H9 (cell line): Measurements from ENCODE around the gene NRG2. TPM values are rescaled to one million over a fixed set of nuclear protein-coding genes. Genes with fewer than 3 reads are reported as not detected.

Experiments
- DNase-seq: peaks from one replicate; pipeline ENCODE4 v3.0.0-alpha.2; 2017
- H2AFZ ChIP-seq: one replicate; pipeline ENCODE4 v1.6.1; 2013; ENCODE audit warnings: mild to moderate bottlenecking, low read length, control low read depth, moderate library complexity
- H2AK5ac ChIP-seq: 2 replicates; pipeline ENCODE4 v1.6.1; 2013; ENCODE audit warnings: low read length, control low read depth, mixed read lengths; ENCODE audit not compliant: insufficient read length
- H2BK120ac ChIP-seq: one replicate; pipeline ENCODE4 v1.6.1; 2013; ENCODE audit warnings: low read depth, mild to moderate bottlenecking, low read length, control low read depth, inconsistent platforms; ENCODE audit not compliant: poor library complexity, severe bottlenecking
- H2BK12ac ChIP-seq: 2 replicates; pipeline ENCODE4 v1.6.1; 2013; ENCODE audit warnings: low read length, control low read depth, mixed read lengths, low read depth; ENCODE audit not compliant: insufficient read length
- H2BK15ac ChIP-seq: 2 replicates; pipeline ENCODE4 v1.6.1; 2013; ENCODE audit warnings: low read depth, low read length, control low read depth
- H2BK20ac ChIP-seq: one replicate; pipeline ENCODE4 v1.6.1; 2013; ENCODE audit warnings: low read depth, mild to moderate bottlenecking, low read length, control low read depth, inconsistent platforms; ENCODE audit not compliant: poor library complexity, severe bottlenecking
- H2BK5ac ChIP-seq: 2 replicates; pipeline ENCODE4 v1.6.1; 2013; ENCODE audit warnings: low read length, control low read depth, mixed read lengths; ENCODE audit not compliant: insufficient read length
- H3K14ac ChIP-seq: 2 replicates; pipeline ENCODE4 v1.6.1; 2013; ENCODE audit warnings: low read length, control low read depth; ENCODE audit not compliant: insufficient read depth
- H3K18ac ChIP-seq: 2 replicates; pipeline ENCODE4 v1.6.1; 2013; ENCODE audit warnings: low read depth, mild to moderate bottlenecking, mixed read lengths, low read length, control low read depth; ENCODE audit not compliant: insufficient read length
- H3K23ac ChIP-seq: 2 replicates; pipeline ENCODE4 v1.6.1; 2013; ENCODE audit warnings: low read length, control low read depth, mixed read lengths, low read depth; ENCODE audit not compliant: insufficient read length
- H3K23me2 ChIP-seq: 2 replicates; pipeline ENCODE4 v1.6.1; 2013; ENCODE audit warnings: low read depth, mild to moderate bottlenecking, mixed read lengths, low read length, control low read depth; ENCODE audit not compliant: insufficient read length, poor library complexity, severe bottlenecking
- H3K27ac ChIP-seq: 2 replicates; pipeline ENCODE4 v1.5.1; 2013; ENCODE audit warnings: low read length, control low read depth, mixed read lengths, low read depth; ENCODE audit not compliant: insufficient read length
- H3K27me3 ChIP-seq: 2 replicates; pipeline ENCODE4 v1.6.1; 2013; ENCODE audit warnings: low read length, control low read depth, inconsistent platforms; ENCODE audit not compliant: insufficient read depth
- H3K4ac ChIP-seq: 2 replicates; pipeline ENCODE4 v1.6.1; 2013; ENCODE audit warnings: low read depth, mild to moderate bottlenecking, control low read depth, inconsistent platforms, low read length, moderate library complexity
- H3K4me1 ChIP-seq: 2 replicates; pipeline ENCODE4 v1.6.1; 2013; ENCODE audit warnings: low read length, control low read depth, inconsistent platforms; ENCODE audit not compliant: insufficient read depth
- H3K4me2 ChIP-seq: 2 replicates; pipeline ENCODE4 v1.6.1; 2013; ENCODE audit warnings: low read length, control low read depth, mixed read lengths; ENCODE audit not compliant: insufficient read length, insufficient read depth
- H3K56ac ChIP-seq: 2 replicates; pipeline ENCODE4 v1.6.1; 2013; ENCODE audit warnings: low read depth, mild to moderate bottlenecking, mixed read lengths, low read length, control low read depth; ENCODE audit not compliant: insufficient read length
- H3K79me1 ChIP-seq: 2 replicates; pipeline ENCODE4 v1.6.1; 2013; ENCODE audit warnings: low read depth, mild to moderate bottlenecking, moderate library complexity, low read length, control low read depth, inconsistent platforms; ENCODE audit not compliant: insufficient read depth, poor library complexity, severe bottlenecking
- H3K79me2 ChIP-seq: 2 replicates; pipeline ENCODE4 v1.6.1; 2013; ENCODE audit warnings: low read length, control low read depth, inconsistent platforms; ENCODE audit not compliant: insufficient read depth
- H3K9ac ChIP-seq: 2 replicates; pipeline ENCODE4 v1.6.1; 2013; ENCODE audit warnings: low read length, control low read depth, mixed read lengths; ENCODE audit not compliant: insufficient read length; ENCODE audit errors: extremely low read depth
- H3K9me3 ChIP-seq: one replicate; pipeline ENCODE4 v1.6.1; 2013; ENCODE audit warnings: low read depth, low read length, inconsistent platforms; ENCODE audit not compliant: control insufficient read depth
- H3T11ph ChIP-seq: one replicate; pipeline ENCODE4 v1.6.1; 2013; ENCODE audit warnings: mild to moderate bottlenecking, low read length, control low read depth, inconsistent platforms
- H4K20me1 ChIP-seq: one replicate; pipeline ENCODE4 v1.6.1; 2013; ENCODE audit not compliant: control insufficient read depth, insufficient read length, insufficient read depth
- H4K5ac ChIP-seq: 2 replicates; pipeline ENCODE4 v1.6.1; 2013; ENCODE audit warnings: low read depth, mild to moderate bottlenecking, mixed read lengths, low read length, control low read depth; ENCODE audit not compliant: insufficient read length
- H4K8ac ChIP-seq: replicated peaks from 2 replicates; pipeline ENCODE4 v1.6.1; 2013; ENCODE audit warnings: low read length, control low read depth, mixed read lengths, low read depth; ENCODE audit not compliant: insufficient read length
- H4K91ac ChIP-seq: 2 replicates; pipeline ENCODE4 v1.6.1; 2013; ENCODE audit warnings: low read depth, mild to moderate bottlenecking, moderate library complexity, mixed read lengths, low read length, control low read depth; ENCODE audit not compliant: insufficient read length
- H3K27ac Mint-ChIP-seq, 3 experiments: 2 replicates in 2 of 3; 3 replicates in 1 of 3; pipeline ENCODE4 v1.8.0; 2020 to 2021; ENCODE audit warnings: mixed read lengths in 3 of 3, mild to moderate bottlenecking in 1 of 3, moderate library complexity in 1 of 3
- H3K27me3 Mint-ChIP-seq: 2 replicates; pipeline ENCODE4 v1.8.0; 2021; ENCODE audit warnings: low read depth, mild to moderate bottlenecking, moderate library complexity, mixed read lengths
- H3K36me3 Mint-ChIP-seq, 3 experiments: 2 replicates in 2 of 3; 3 replicates in 1 of 3; pipeline ENCODE4 v1.8.0; 2020 to 2021; ENCODE audit warnings: low read depth in 3 of 3, mixed read lengths in 3 of 3; ENCODE audit not compliant: insufficient read depth in 1 of 3
- H3K4me1 Mint-ChIP-seq, 2 experiments: 2 replicates each; pipeline ENCODE4 v1.8.0; 2020; ENCODE audit warnings: mixed read lengths in 2 of 2
- H3K4me3 Mint-ChIP-seq, 2 experiments: 2 replicates in 1 of 2; 3 replicates in 1 of 2; pipeline ENCODE4 v1.8.0; 2020 to 2021; ENCODE audit warnings: mild to moderate bottlenecking in 2 of 2, mixed read lengths in 2 of 2, moderate library complexity in 1 of 2
- H3K9me3 Mint-ChIP-seq, 2 experiments: 2 replicates in 1 of 2; 3 replicates in 1 of 2; pipeline ENCODE4 v1.8.0; 2020; ENCODE audit warnings: mild to moderate bottlenecking in 2 of 2, mixed read lengths in 2 of 2, moderate library complexity in 1 of 2
- CTCF ChIP-seq: fragments of 200-600 bp; sonication (generic); conservative IDR thresholded peaks from 3 replicates; pipeline ENCODE4 v1.8.0; 2021; ENCODE audit warnings: antibody characterized with exemption, mild to moderate bottlenecking
- WGBS: extraction: QIAGEN DNeasy Blood & Tissue Kit; methylation state at CpG from one replicate; pipeline ENCODE4 v1.1.7; 2013; ENCODE audit warnings: missing lambda C conversion rate, low lambda C conversion rate, mixed read lengths; ENCODE audit not compliant: insufficient read length; ENCODE audit errors: extremely low coverage; 5-methylcytosine and 5-hydroxymethylcytosine counted together
- total RNA-seq: library from RNA; stranded (reverse); gene quantifications from 2 replicates; pipeline ENCODE4 v1.2.1, GENCODE V29; 2021

NRG2 gene
- total RNA-seq, 1 experiment from 2014 or later = not detected

GRCh38 chr5:139900546-139901250 is 142.4 kb downstream of the NRG2 start:
- no peaks in the 10 kb centered on the region for H3K4me1 ChIP-seq
- Mint-ChIP-seq H3K4me3 (no peak overlapping the region), H3K27me3 (peaks cover 84% of the 10 kb centered on the region), H3K27ac (no peak overlapping the region), H3K4me1 (peaks cover 7 to 13% of the 10 kb centered on the region in 2 experiments), H3K36me3 (no peaks in the 10 kb centered on the region; a peak in 1 of 7 replicates), H3K9me3 (no peaks in the 10 kb centered on the region; a peak in 1 of 5 replicates)
- no peak overlapping the region for H2BK120ac ChIP-seq
- peaks cover 14% of the 10 kb centered on the region for H3K23me2 ChIP-seq
- H3K56ac ChIP-seq = no peak overlapping the region
- no peak overlapping the region for H3K27ac ChIP-seq
- H2BK12ac ChIP-seq = no peak overlapping the region
- no peak overlapping the region for H3K18ac ChIP-seq
- no peak for DNase-seq
- no peak overlapping the region for H3K23ac ChIP-seq
- H2AK5ac ChIP-seq = no peak overlapping the region
- no peaks in the 10 kb centered on the region for H3K79me1 ChIP-seq
- peaks cover 47% of the 10 kb centered on the region for H3K27me3 ChIP-seq
- no CpG with 5 or more reads among the region's 3 CpGs for WGBS
- H4K91ac ChIP-seq = no peak overlapping the region
- H3K9me3 ChIP-seq = no peaks in the 10 kb centered on the region
- no peak overlapping the region for H3T11ph ChIP-seq
- no peak overlapping the region for H3K4ac ChIP-seq
- H3K4me2 ChIP-seq = no peak overlapping the region
- H3K9ac ChIP-seq = no peak overlapping the region
- H2BK15ac ChIP-seq = no peak overlapping the region
- H4K8ac ChIP-seq = no peak overlapping the region
- no peak overlapping the region for H2BK5ac ChIP-seq
- no peaks in the 10 kb centered on the region for H4K20me1 ChIP-seq
- no peak overlapping the region for H3K14ac ChIP-seq
- TF ChIP-seq CTCF = no peak
- no peaks in the 10 kb centered on the region for H3K79me2 ChIP-seq
- H4K5ac ChIP-seq = no peak overlapping the region
- H2BK20ac ChIP-seq = no peak overlapping the region
- no peak overlapping the region for H2AFZ ChIP-seq
